CD4-positive, alpha-beta T cell (primary cell): Measurements from ENCODE around the gene GNPDA1. TPM values are rescaled to one million over a fixed set of nuclear protein-coding genes. Genes with fewer than 3 reads are reported as not detected.

Experiments used
- ATAC-seq: fragments of 200-7000 bp; cut with Tn5 transposase; one replicate; pipeline ENCODE4 v1.10.0; 2022; ENCODE audit warnings: mild to moderate bottlenecking; ENCODE audit not compliant: poor library complexity
- CTCF ChIA-PET: fragments of 350-600 bp; sonication (Branson Sonifier 250); formaldehyde crosslinking; loops from one replicate; lab custom pipeline; 2021; ENCODE audit warnings: antibody characterized with exemption, inconsistent platforms; lab: Charles Lee
- POLR2A ChIA-PET: fragments of 350-600 bp; sonication (Branson Sonifier 250); formaldehyde crosslinking; loops from one replicate; lab custom pipeline; 2021; ENCODE audit warnings: antibody characterized with exemption, inconsistent platforms; lab: Charles Lee
- DNase-seq, 14 experiments: peaks; one replicate each; pipeline ENCODE4 v3.0.0-alpha.2; 2013 to 2020; ENCODE audit warnings: mixed read lengths in 2 of 14
- H3K27ac ChIP-seq, 2 donors: one replicate each; pipeline versions ENCODE4 v1.5.1 to v1.7.0; 2013; ENCODE audit warnings: low read length in 2 of 2, low read depth in 1 of 2, mild to moderate bottlenecking in 1 of 2
- H3K27me3 ChIP-seq, 2 experiments: 1 replicate in 1 of 2; 2 replicates in 1 of 2; pipeline versions ENCODE4 v1.6.1 to v1.7.0; 2013; ENCODE audit warnings: low read length in 2 of 2, control low read depth in 1 of 2, mild to moderate bottlenecking in 1 of 2, moderate library complexity in 1 of 2; ENCODE audit not compliant: insufficient read depth in 2 of 2, control insufficient read depth in 1 of 2
- H3K36me3 ChIP-seq: one replicate; pipeline ENCODE4 v1.6.1; 2013; ENCODE audit warnings: low read length, control low read depth; ENCODE audit not compliant: insufficient read depth
- H3K4me1 ChIP-seq: one replicate; pipeline ENCODE4 v1.6.1; 2013; ENCODE audit warnings: low read length, control low read depth; ENCODE audit not compliant: insufficient read depth
- H3K4me3 ChIP-seq: one replicate; pipeline ENCODE4 v1.5.1; 2013; ENCODE audit warnings: mild to moderate bottlenecking, low read length, moderate library complexity
- H3K9me3 ChIP-seq, 2 experiments: 1 replicate in 1 of 2; 2 replicates in 1 of 2; pipeline versions ENCODE4 v1.6.1 to v1.7.0; 2013; ENCODE audit warnings: low read length in 2 of 2, mild to moderate bottlenecking in 2 of 2, control low read depth in 1 of 2, moderate library complexity in 1 of 2; ENCODE audit not compliant: control insufficient read depth in 1 of 2, insufficient read depth in 1 of 2
- H3K27ac Mint-ChIP-seq: one replicate; pipeline ENCODE4 v1.8.0; 2020; ENCODE audit warnings: mixed read lengths
- H3K27me3 Mint-ChIP-seq: one replicate; pipeline ENCODE4 v1.8.0; 2021; ENCODE audit warnings: mixed read lengths
- H3K36me3 Mint-ChIP-seq: one replicate; pipeline ENCODE4 v1.8.0; 2021; ENCODE audit warnings: low read depth, mixed read lengths
- H3K4me1 Mint-ChIP-seq: one replicate; pipeline ENCODE4 v1.8.0; 2021; ENCODE audit warnings: low read depth, mixed read lengths
- H3K4me3 Mint-ChIP-seq: one replicate; pipeline ENCODE4 v1.8.0; 2020; ENCODE audit warnings: mild to moderate bottlenecking, mixed read lengths
- H3K9me3 Mint-ChIP-seq: one replicate; pipeline ENCODE4 v1.8.0; 2020; ENCODE audit warnings: mixed read lengths
- CTCF ChIP-seq: fragments of 200-600 bp; IDR thresholded peaks from one replicate; pipeline ENCODE4 v1.8.0; 2022; ENCODE audit warnings: antibody characterized with exemption, mild to moderate bottlenecking
- intact Hi-C, 2 experiments: fragments of 100-400 bp; cut with DNase I in 1 of 2; cut with micrococcal nuclease in 1 of 2; formaldehyde crosslinking; loops; one replicate each; pipeline versions ENCODE4 v1.15.1 to v1.9.0; 2023 to 2025; cut with DNase I, micrococcal nuclease
- total RNA-seq, 174 experiments: library from RNA in 2 of 174; stranded (reverse) in 2 of 174; gene quantifications; one replicate each; pipeline ENCODE4 v1.2.3 and lab custom pipeline; 2021 to 2026

The GNPDA1 gene
- total RNA-seq, 2 experiments from 2014 or later: 5.8 to 6.6 TPM

GRCh38 chr5:142007237-142007544, 5.6 kb downstream of the GNPDA1 start:
- H3K27ac Mint-ChIP-seq: peak overlapping the region; percentile 77

GRCh38 chr5:142006363-142007236, 6.2 kb downstream of the GNPDA1 start:
- Histone ChIP-seq H3K4me3 (no peak overlapping the region), H3K27me3 (no peaks in the 10 kb centered on the region), H3K4me1 (peaks cover 37% of the 10 kb centered on the region), H3K36me3 (peaks cover 42% of the 10 kb centered on the region), H3K27ac (peak overlapping the region; percentile 22 to 42), H3K9me3 (no peaks in the 10 kb centered on the region)
- ChIA-PET CTCF (interaction anchor here (1.0 kb wide), 1 partner anchor 9 kb away, joined by 3 read pairs; no protein-coding TSS in a partner anchor), POLR2A (interaction anchor here (0.8 to 1.6 kb wide), 8 partner anchors 9 to 346 kb away, joined by 3 to 6 read pairs (median 5); partner anchors contain the start of gene RNF14)
- intact Hi-C loops: no loop called here
- no peak for TF ChIP-seq CTCF
- H3K27me3 Mint-ChIP-seq: no peaks in the 10 kb centered on the region
- peak overlapping the region; percentile 13 for H3K4me3 Mint-ChIP-seq
- DNase-seq: peak in 4 of 14 experiments; percentile 37 to 59 (median 54)
- H3K4me1 Mint-ChIP-seq: peaks cover 68% of the 10 kb centered on the region
- ATAC-seq: peak; percentile 80
- no peaks in the 10 kb centered on the region for H3K9me3 Mint-ChIP-seq
- peaks cover 52% of the 10 kb centered on the region for H3K36me3 Mint-ChIP-seq
- H3K27ac Mint-ChIP-seq: peak overlapping the region; percentile 77

More at GRCh38 chr5:142007237-142007544, 5.6 kb downstream of the GNPDA1 start:
- Histone ChIP-seq H3K27ac (peak overlapping the region; percentile 17 to 22), H3K9me3 (no peaks in the 10 kb centered on the region), H3K27me3 (no peaks in the 10 kb centered on the region), H3K4me1 (peaks cover 43% of the 10 kb centered on the region), H3K4me3 (no peak overlapping the region), H3K36me3 (peaks cover 37% of the 10 kb centered on the region)
- Mint-ChIP-seq H3K27me3 (no peaks in the 10 kb centered on the region), H3K4me3 (peak overlapping the region; percentile 13), H3K36me3 (peaks cover 46% of the 10 kb centered on the region), H3K9me3 (no peaks in the 10 kb centered on the region), H3K4me1 (peaks cover 74% of the 10 kb centered on the region)
- DNase-seq: no peak
- ChIA-PET POLR2A (interaction anchor here (0.8 to 1.6 kb wide), 9 partner anchors 9 to 345 kb away, joined by 3 to 6 read pairs (median 5); partner anchors contain the start of gene RNF14), CTCF (interaction anchor here (1.0 to 1.1 kb wide), 2 partner anchors 9 to 136 kb away, joined by 3 read pairs; no protein-coding TSS in a partner anchor)
- no peak for ATAC-seq
- no peak for TF ChIP-seq CTCF
- intact Hi-C loops: no loop called here

- peaks cover 54% of the 10 kb centered on the region for H3K4me1 Mint-ChIP-seq
- Histone ChIP-seq H3K4me1 (peaks cover 35% of the 10 kb centered on the region), H3K4me3 (no peak overlapping the region), H3K36me3 (peaks cover 52% of the 10 kb centered on the region), H3K27ac (peak overlapping the region in 1 of 2 donors; percentile 40), H3K27me3 (no peaks in the 10 kb centered on the region), H3K9me3 (no peaks in the 10 kb centered on the region)
- DNase-seq (no peak), ATAC-seq (no peak)
- intact Hi-C loops: no loop called here
- ChIA-PET CTCF (no interaction called here), POLR2A (interaction anchor here (0.9 to 2.2 kb wide), 3 partner anchors 9 to 105 kb away, joined by 3 to 7 read pairs (median 4); partner anchors contain the start of genes GNPDA1, NDFIP1 and RNF14)
- TF ChIP-seq CTCF: no peak
- H3K36me3 Mint-ChIP-seq: peaks cover 63% of the 10 kb centered on the region
- peak overlapping the region; percentile 56 for H3K27ac Mint-ChIP-seq
- no peaks in the 10 kb centered on the region for H3K9me3 Mint-ChIP-seq
- no peaks in the 10 kb centered on the region for H3K27me3 Mint-ChIP-seq
- H3K4me3 Mint-ChIP-seq: no peak overlapping the region
These were observed 9.5 kb downstream of the GNPDA1 start for GRCh38 chr5:142003266-142003800.
